ENCODE data around the gene EXOC6.

Gene EXOC6

DNA sequence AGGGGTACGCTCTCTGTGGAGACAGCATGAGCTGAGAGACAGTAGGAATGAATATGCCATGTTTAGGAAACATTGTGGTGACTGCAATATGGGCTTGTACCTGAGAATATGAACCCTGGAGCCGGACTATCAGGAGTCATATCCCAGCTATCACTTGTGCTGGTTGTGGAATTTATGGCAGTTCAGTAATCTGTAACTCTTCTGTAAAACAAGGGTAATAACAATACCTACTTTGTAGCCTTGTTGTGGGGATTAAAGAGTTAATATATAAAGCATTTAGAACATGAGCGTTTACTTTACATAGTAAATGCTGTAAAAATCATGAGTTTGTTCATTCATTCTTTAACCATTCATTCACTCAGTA is 44.4 kb downstream of the EXOC6 start:
- Histone ChIP-seq H3K9me3 (ENCODE audit: control insufficient read depth, insufficient read depth, low read length) (no peaks in the 10 kb centered on the region), H3F3A (ENCODE audit: control insufficient read depth, insufficient read depth) (no peaks in the 10 kb centered on the region), H3K36me3 (ENCODE audit: control insufficient read depth, low read length) (no peaks in the 10 kb centered on the region), H3K27ac (ENCODE audit: low read depth, low read length) (no peak overlapping the region), H3K4me2 (ENCODE audit: low read length) (no peak overlapping the region), H4K20me1 (ENCODE audit: control insufficient read depth, insufficient read depth, low read depth, low read length) (no peaks in the 10 kb centered on the region), H3K4me1 (ENCODE audit: control insufficient read depth, low read length) (no peaks in the 10 kb centered on the region), H3K4me3 (ENCODE audit: low read length) (no peak overlapping the region), H3K9me2 (replicated peaks; ENCODE audit: control insufficient read depth, low read length) (no peaks in the 10 kb centered on the region), H3K79me2 (ENCODE audit: control insufficient read depth, low read length) (0 out of 2 replicates have a peak, but pooled peaks cover 2% of the 10 kb centered on the region), H3K27me3 (ENCODE audit: control insufficient read depth, low read length) (no peaks in the 10 kb centered on the region)
- no peak for TF ChIP-seq EZH2phosphoT487 (IDR thresholded peaks at IDR 0.05; ENCODE audit: borderline replicate concordance, low read length)
- TF ChIP-seq, protein P1, sequence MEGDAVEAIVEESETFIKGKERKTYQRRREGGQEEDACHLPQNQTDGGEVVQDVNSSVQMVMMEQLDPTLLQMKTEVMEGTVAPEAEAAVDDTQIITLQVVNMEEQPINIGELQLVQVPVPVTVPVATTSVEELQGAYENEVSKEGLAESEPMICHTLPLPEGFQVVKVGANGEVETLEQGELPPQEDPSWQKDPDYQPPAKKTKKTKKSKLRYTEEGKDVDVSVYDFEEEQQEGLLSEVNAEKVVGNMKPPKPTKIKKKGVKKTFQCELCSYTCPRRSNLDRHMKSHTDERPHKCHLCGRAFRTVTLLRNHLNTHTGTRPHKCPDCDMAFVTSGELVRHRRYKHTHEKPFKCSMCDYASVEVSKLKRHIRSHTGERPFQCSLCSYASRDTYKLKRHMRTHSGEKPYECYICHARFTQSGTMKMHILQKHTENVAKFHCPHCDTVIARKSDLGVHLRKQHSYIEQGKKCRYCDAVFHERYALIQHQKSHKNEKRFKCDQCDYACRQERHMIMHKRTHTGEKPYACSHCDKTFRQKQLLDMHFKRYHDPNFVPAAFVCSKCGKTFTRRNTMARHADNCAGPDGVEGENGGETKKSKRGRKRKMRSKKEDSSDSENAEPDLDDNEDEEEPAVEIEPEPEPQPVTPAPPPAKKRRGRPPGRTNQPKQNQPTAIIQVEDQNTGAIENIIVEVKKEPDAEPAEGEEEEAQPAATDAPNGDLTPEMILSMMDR (IDR thresholded peaks at IDR 0.05; ENCODE audit: low read depth, low read length, poor library complexity, severe bottlenecking) = no peak

DNA sequence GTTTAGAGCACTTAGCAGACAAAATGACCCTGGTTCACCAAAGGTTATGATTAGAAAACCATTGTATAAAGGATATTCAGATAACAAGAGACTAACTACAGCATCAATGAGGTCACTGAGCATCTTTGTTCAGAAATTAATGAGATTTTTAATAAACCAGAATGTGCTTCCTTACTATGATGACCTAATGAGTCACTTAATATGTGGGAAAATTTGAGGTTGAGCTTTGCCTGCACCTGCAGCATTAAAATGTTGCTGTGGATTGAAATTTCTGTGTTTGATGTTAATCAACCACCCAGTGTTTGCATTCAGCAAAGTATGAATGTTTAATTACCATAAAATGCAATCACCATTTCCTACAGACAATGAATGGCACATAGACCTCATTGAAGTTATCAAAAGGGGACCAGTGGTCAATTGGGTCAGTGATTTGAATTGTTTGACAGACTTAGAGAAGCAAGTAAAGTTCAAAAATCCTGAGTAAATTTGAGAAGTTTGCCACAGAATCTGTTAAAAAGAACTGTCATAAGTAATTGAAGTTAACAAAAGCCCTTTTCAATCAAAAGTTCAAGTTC is 45.8 kb downstream of the EXOC6 start:
- TF ChIP-seq, protein P1 (IDR thresholded peaks at IDR 0.05; ENCODE audit: low read depth, low read length, poor library complexity, severe bottlenecking) = no peak
- TF ChIP-seq EZH2phosphoT487 (IDR thresholded peaks at IDR 0.05; ENCODE audit: borderline replicate concordance, low read length) = no peak
- H3K9me3 ChIP-seq (ENCODE audit: control insufficient read depth, insufficient read depth, low read length) = no peaks in the 10 kb centered on the region
- no peak overlapping the region for H3K27ac ChIP-seq (ENCODE audit: low read depth, low read length)
- H3K4me1 ChIP-seq (ENCODE audit: control insufficient read depth, low read length) = no peaks in the 10 kb centered on the region
- H3K36me3 ChIP-seq (ENCODE audit: control insufficient read depth, low read length) = no peaks in the 10 kb centered on the region
- H3K4me3 ChIP-seq (ENCODE audit: low read length) = no peak overlapping the region
- H4K20me1 ChIP-seq (ENCODE audit: control insufficient read depth, insufficient read depth, low read depth, low read length) = no peaks in the 10 kb centered on the region
- no peaks in the 10 kb centered on the region for H3K9me2 ChIP-seq (replicated peaks; ENCODE audit: control insufficient read depth, low read length)
- no peaks in the 10 kb centered on the region for H3F3A ChIP-seq (ENCODE audit: control insufficient read depth, insufficient read depth)
- no peaks in the 10 kb centered on the region for H3K27me3 ChIP-seq (ENCODE audit: control insufficient read depth, low read length)
- no peak overlapping the region for H3K4me2 ChIP-seq (ENCODE audit: low read length)
- 0 out of 2 replicates have a peak, but pooled peaks cover 2% of the 10 kb centered on the region for H3K79me2 ChIP-seq (ENCODE audit: control insufficient read depth, low read length)

DNA sequence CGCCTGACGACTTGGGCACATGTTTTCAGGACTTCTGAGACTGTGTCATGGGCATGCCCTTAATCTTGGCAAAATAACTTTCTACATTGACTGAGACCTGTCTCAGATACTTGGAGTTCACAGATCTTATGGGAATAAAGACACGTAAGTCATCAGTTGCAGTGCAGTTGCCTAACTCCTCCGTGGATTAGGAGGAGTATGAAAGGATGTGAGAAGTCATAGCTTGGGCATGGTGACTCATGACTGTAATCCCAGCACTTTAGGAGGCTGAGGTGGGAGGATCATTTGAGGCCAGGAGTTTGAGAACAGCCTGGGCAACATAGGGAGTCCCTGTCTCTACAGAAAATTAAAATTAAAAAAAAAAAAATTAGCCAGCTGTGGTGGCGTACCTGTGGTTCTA is 49.6 kb downstream of the EXOC6 start:
- no peak overlapping the region for H3K4me2 ChIP-seq (ENCODE audit: low read length)
- no peaks in the 10 kb centered on the region for H3K9me3 ChIP-seq (ENCODE audit: control insufficient read depth, insufficient read depth, low read length)
- no peaks in the 10 kb centered on the region for H3K79me2 ChIP-seq (ENCODE audit: control insufficient read depth, low read length)
- H4K20me1 ChIP-seq (ENCODE audit: control insufficient read depth, insufficient read depth, low read depth, low read length) = no peaks in the 10 kb centered on the region
- no peaks in the 10 kb centered on the region for H3K27me3 ChIP-seq (ENCODE audit: control insufficient read depth, low read length)
- no peak overlapping the region for H3K27ac ChIP-seq (ENCODE audit: low read depth, low read length)
- H3K4me3 ChIP-seq (ENCODE audit: low read length) = no peak overlapping the region
- H3F3A ChIP-seq (ENCODE audit: control insufficient read depth, insufficient read depth) = no peaks in the 10 kb centered on the region
- H3K4me1 ChIP-seq (ENCODE audit: control insufficient read depth, low read length) = peaks cover 8% of the 10 kb centered on the region
- TF ChIP-seq, protein P1 (IDR thresholded peaks at IDR 0.05; ENCODE audit: low read depth, low read length, poor library complexity, severe bottlenecking) = no peak
- TF ChIP-seq EZH2phosphoT487 (IDR thresholded peaks at IDR 0.05; ENCODE audit: borderline replicate concordance, low read length) = no peak
- no peaks in the 10 kb centered on the region for H3K9me2 ChIP-seq (replicated peaks; ENCODE audit: control insufficient read depth, low read length)
- H3K36me3 ChIP-seq (ENCODE audit: control insufficient read depth, low read length) = no peaks in the 10 kb centered on the region

All from DOHH2 (cell line).